A172 (cell line): ENCODE data around the gene SNRPA. TPM values are rescaled to one million over a fixed set of nuclear protein-coding genes. Genes with fewer than 3 reads are reported as not detected.
"Not testable (repeated sequence)": the region's sequence is repeated elsewhere in the genome, so short reads cannot be mapped to it uniquely, and the experiment has no call there.

Source experiments
- DNase-seq: peaks from one replicate; pipeline ENCODE4 v3.0.0-alpha.2; 2015; ENCODE audit warnings: low spot score
- total RNA-seq: library from RNA; depleted of rRNA; stranded (reverse); fragments of >200 nt; shearing (Covaris generic); gene quantifications from 2 replicates; pipeline ENCODE4 v1.2.3, GENCODE V29; 2014

The SNRPA gene
- total RNA-seq, 1 experiment from 2014 or later, result 64.7 TPM

GRCh38 chr19:40744554-40745401 is 6.2 kb upstream of the SNRPA start:
- no peak for DNase-seq

GRCh38 chr19:40745402-40745780 is 5.6 kb upstream of the SNRPA start:
- DNase-seq, result no peak

GRCh38 chr19:40747536-40747935 is 3.5 kb upstream of the SNRPA start:
- DNase-seq, result no peak

GRCh38 chr19:40750058-40750873 is 737 bp upstream of the SNRPA start, which contains the start of gene ACTMAP:
Gene ACTMAP (minus strand): TSS chr19:40750477. CDS start chr19:40749803, 674 bp downstream.
- DNase-seq, result peak; percentile 100

GRCh38 chr19:40752257-40752781 is 1.3 kb downstream of the SNRPA start:
- no peak for DNase-seq

GRCh38 chr19:40754611-40755247 is 3.7 kb downstream of the SNRPA start:
- no peak for DNase-seq

GRCh38 chr19:40755248-40755624 is 4.2 kb downstream of the SNRPA start:
- no peak for DNase-seq

GRCh38 chr19:40755791-40756190 is 4.8 kb downstream of the SNRPA start:
- no peak for DNase-seq

- no peak for DNase-seq
These were observed 5.6 kb downstream of the SNRPA start for GRCh38 chr19:40756502-40757110.

- DNase-seq, result no peak
These were observed 7.5 kb downstream of the SNRPA start for GRCh38 chr19:40758491-40758890.

- DNase-seq, result no peak
These were observed 8.3 kb downstream of the SNRPA start for GRCh38 chr19:40759352-40759751.

GRCh38 chr19:40762754-40763470 is 11.9 kb downstream of the SNRPA start:
- DNase-seq, result no peak

GRCh38 chr19:40763526-40763925 is 12.5 kb downstream of the SNRPA start:
- DNase-seq, result no peak

GRCh38 chr19:40763963-40764362 is 13.0 kb downstream of the SNRPA start:
- no peak for DNase-seq

GRCh38 chr19:40766385-40766784 is 15.4 kb downstream of the SNRPA start:
- DNase-seq, result not testable (repeated sequence)

- no peak for DNase-seq
These were observed 17.9 kb downstream of the SNRPA start for GRCh38 chr19:40768869-40769268.

GRCh38 chr19:40771101-40771862 is 20.3 kb downstream of the SNRPA start:
- peak; percentile 51 for DNase-seq

GRCh38 chr19:40774916-40775631 is 24.1 kb downstream of the SNRPA start, which contains the start of gene MIA:
Gene MIA (plus strand): TSS chr19:40775521. CDS start chr19:40775543, 22 bp downstream.
- no peak for DNase-seq

- no peak for DNase-seq
These were observed 24.6 kb downstream of the SNRPA start for GRCh38 chr19:40775632-40776022.
